ENCODE results near the gene CLDND2.
A peak's percentile ranks its signal among the peaks of the same experiment; 100 is the strongest.

CLDND2 gene

GRCh38 chr19:51354742-51355148 lies 14.1 kb downstream of the CLDND2 start:
- no peak for DNase-seq (ENCODE audit: low read depth, low spot score)

GRCh38 chr19:51354103-51354741 lies 14.6 kb downstream of the CLDND2 start:
- no peak for DNase-seq (ENCODE audit: low read depth, low spot score)

DNA sequence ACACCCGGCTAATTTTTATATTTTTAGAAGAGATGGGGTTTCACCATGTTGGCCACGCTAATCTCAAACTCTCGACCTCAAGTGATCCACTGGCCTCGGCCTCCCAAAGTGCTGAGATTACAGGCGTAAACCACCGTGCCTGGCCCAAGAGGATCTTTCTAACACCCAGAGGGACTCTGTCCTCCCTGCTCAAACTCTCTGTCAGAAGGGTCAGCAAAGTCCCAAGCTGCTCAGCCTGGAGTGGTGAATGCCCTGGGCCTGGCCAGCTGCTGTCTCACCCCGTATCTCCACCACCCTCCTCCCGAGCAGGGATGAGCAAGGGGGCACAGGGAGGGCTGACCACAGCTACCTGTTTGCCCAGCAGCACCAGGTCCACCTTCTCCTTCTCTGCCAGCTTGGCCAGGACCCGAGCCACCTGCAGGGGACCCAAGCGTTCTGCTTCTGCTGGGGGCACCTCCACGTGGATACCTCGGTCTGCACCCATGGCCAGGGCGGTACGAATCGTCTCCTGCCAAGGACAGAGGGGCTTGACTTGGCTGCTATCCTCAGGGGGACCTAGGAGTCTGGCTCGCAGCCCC lies 15.9 kb downstream of the CLDND2 start:
- DNase-seq (ENCODE audit: low read depth, low spot score): no peak

- no peak for DNase-seq (ENCODE audit: low read depth, low spot score)
Measured at GRCh38 chr19:51351266-51351990, 17.4 kb downstream of the CLDND2 start.

DNA sequence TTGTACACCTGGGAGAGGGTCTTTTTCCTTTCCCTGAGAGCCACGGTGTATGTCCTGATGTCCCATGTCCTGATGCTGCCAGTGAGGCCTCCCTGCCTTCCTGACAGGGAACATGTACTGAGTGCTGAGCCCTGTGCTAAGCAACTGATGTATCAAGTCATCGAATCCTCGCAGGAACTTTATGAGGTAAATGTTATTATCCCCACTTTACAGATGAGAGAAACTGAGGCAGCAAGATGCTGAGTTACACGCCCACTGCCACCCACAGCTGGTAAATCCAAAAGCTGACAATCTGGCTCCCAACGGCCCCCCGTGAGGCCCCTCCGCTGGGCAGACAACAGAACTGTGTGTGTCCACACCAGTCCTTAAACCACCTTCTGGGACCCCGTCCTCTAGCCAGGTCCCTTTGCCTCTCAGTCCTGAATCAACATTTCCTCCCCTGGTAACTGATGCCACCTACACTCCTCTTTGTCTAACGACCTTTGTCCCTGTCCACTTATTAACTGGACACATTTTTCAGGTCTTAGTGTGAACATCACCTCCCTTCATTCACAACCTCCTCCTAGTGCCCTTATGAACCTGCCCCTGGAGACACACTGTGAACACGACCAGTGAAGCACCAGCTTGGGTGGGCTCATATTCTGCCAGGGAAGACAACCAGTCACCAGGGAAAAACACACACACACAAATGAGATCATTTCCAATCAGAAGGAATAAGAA lies 21.4 kb downstream of the CLDND2 start:
- no peak for DNase-seq (ENCODE audit: low read depth, low spot score)

- no peak for DNase-seq (ENCODE audit: low read depth, low spot score)
Measured at GRCh38 chr19:51346742-51347141, 22.1 kb downstream of the CLDND2 start.

- DNase-seq (ENCODE audit: low read depth, low spot score): no peak
Measured at GRCh38 chr19:51345076-51345620, 23.7 kb downstream of the CLDND2 start.

DNA sequence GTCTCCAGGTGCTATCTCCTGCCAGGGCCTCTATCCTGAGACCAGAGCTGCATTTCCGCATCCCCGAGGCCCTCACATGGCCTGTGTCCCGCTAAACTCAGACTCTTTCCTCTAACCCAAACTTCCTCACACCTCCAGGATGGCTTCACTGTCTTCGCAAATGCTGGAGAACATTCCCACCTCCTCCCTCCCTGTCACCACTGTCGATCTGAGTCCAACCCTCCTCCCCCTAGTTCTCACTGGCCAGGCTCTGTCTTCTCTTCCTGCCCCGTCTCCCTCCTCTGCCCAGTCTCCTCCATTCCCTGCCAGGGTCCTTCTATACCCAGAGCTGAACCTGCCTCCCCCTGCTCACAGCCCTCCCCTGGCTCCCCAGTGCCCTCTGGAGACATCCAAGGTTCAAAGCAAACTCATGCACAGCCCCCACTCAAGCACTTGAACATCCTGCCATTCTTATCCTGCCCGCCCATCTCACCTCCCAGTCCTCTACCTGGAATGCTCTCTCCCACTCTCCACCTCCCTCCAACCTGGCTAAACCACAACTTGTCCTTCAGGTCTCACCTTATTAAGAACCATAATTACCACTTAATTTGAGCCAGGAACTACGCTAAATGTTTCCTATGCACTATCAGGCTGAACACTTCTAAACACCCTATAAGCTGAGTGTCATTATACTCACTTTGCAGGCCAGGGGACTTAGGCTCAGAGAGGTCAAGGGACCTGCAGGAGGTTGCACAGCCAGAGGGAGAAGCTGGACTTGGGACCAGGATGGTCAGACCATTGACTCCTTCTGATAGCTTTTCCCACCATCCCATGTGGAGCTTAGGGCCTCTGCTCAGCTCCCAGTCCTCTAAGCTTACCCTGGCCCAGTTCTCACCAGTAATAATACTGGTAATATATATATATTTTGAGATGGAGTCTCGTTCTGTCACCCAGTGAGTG lies 25.9 kb downstream of the CLDND2 start:
- DNase-seq (ENCODE audit: low read depth, low spot score): no peak

GRCh38 chr19:51341976-51342580 lies 26.7 kb downstream of the CLDND2 start, which contains the start of gene VSIG10L:
VSIG10L (minus strand) TSS chr19:51342139; CDS start chr19:51342124, 15 bp downstream.
- no peak for DNase-seq (ENCODE audit: low read depth, low spot score)

- DNase-seq (ENCODE audit: low read depth, low spot score): no peak
Measured at GRCh38 chr19:51341066-51341465, 27.7 kb downstream of the CLDND2 start.

DNA sequence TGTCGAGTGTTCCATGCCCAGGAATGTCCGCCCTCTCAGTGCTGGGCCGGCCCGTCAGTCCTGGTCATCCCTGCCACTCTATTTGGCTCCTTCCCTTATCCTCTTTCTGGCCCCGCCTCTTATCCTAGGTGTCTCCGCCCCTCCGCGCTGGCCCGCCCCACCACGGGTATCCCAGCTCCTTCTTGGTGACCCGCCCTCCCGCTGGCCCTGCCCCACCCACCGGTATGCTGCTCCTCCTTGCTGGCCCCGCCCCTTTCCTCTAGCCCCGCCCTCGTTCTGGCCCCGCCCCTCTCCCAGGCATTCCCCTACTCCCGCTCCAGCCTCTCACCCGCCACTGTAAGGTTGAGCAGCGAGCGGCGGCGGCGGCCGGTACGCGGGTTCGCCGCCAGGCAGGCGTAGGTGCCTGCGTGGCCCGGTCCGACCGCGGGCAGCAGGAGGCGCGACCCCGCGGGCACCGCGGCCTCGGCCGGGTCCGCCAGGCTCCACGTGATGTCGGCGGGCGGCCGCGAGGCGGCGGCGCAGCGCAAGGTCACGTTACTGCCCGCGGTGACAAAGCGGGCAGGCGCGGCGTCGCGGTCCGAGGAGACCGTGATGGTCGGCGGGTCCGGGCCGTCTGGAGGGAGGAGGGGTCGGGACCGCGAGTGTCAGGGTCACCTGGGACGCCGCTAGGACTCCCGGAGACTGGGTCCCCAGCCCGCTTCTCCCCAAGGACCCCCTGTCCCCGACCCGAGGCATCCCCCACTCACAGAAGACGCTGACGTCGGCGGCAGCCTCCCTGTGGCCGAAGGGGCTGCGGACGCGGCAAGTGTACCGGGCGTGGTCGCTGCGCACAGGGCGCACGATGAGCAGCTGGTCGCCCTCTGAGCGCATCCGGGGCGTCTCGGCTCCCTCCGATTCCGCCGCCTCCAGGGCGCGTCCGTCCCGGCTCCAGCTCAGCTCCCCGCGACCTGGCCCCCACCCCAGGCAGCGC lies 28.8 kb downstream of the CLDND2 start:
- DNase-seq (ENCODE audit: low read depth, low spot score): peak; percentile 69

- DNase-seq (ENCODE audit: low read depth, low spot score): no peak
Measured at GRCh38 chr19:51339313-51339686, 29.5 kb downstream of the CLDND2 start.

DNA sequence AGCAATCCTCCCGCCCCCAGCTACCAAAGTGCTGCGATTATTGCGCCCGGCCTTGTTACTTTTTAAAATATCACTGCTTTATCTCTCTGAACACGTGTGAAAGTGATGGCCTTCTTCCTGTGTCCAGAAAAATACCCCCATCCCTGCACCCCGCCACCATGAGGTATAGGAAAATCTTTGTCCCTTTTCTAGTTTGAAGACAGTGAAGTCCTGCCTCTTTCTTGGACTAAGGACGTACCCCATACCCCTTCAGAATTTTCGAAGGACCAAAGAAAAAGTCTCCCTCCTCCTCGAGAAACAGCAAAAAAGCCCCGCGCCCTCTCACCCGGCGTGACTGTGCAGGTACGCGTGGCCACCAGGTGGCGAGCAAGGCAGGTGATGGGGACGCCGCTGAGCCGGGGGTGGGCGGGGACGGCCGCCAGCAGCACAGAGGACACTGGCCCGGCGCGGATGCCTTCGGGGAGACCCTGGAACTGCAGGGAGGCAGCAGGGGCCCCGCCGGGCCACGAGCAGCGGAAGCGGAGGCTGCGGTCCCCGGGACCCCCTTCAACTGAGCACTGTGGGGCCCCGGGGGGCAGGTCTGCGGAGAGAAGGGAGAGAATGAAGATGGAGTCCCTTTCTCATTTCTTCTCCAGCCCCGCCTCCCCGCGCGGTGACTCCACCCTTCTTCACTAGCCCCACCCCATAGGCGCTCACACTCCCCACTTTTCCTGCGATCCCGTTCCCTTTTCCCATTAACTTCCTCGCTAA lies 30.1 kb downstream of the CLDND2 start:
- DNase-seq (ENCODE audit: low read depth, low spot score): peak; percentile 68

- no peak for DNase-seq (ENCODE audit: low read depth, low spot score)
Measured at GRCh38 chr19:51337861-51338562, 30.8 kb downstream of the CLDND2 start.

- DNase-seq (ENCODE audit: low read depth, low spot score): no peak
Measured at GRCh38 chr19:51337141-51337860, 31.5 kb downstream of the CLDND2 start.

DNA sequence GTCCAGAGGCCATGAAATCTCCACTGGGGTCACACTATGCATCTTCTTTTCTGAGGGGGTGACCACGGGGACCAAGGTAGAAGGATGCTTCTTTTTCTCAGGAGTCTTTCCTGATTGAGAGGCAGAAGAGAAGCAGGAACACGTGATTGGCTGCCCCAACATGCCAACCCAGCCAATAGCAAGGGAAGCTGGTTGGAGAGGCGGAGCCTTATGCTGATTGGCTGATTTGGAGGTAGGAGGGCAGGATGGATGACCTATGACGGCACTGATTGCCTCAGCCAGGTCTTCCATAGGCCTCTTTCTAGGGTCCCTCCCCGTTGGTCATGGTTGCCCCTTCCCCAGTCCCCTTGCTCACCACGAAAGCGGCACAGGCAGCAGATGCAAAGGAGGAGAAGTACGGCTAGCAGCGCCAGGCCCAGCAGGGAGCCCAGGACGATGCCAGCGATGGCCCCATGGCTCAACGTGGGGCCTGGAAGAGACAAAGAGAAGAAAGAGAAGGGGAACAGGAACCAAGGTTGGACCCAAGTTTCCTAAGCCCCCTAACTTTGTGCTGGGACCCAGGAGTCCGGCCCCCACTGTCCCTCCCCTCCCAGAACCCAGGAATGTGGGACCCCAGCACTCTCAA lies 34.9 kb downstream of the CLDND2 start:
- no peak for DNase-seq (ENCODE audit: low read depth, low spot score)

DNA sequence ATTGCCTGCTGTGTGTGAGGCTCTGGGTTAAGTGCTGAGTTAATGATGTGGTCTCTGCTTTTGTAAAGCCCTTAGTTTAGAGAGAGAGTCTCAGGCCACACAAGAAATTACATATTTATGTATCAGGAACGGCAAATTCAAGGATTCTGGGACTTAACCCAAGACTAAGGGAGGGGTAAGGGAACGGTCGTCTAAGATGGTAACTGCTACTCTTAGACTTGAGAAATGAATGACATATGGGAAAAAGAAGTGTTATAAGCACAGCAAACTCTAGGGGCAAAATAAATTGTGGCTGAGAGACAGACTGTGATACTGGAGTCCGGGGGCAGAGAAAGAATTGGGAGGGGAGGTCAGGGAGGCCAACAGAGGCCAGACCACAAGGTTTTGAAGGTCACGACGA lies 37.1 kb downstream of the CLDND2 start:
- DNase-seq (ENCODE audit: low read depth, low spot score): no peak
